HG03575 (cell line): Measurements from ENCODE around the gene HMGB2.
A peak's percentile ranks its signal among the peaks of the same experiment; 100 is the strongest.

Source experiments
- ATAC-seq: cut with Tn5 transposase; IDR thresholded peaks from one replicate; pipeline ENCODE4 v1.9.1; 2021; ENCODE audit not compliant: unreplicated experiment, insufficient number of reproducible peaks, low FRiP score; ENCODE audit errors: extremely low read depth

The HMGB2 gene

GRCh38 chr4:173343832-173344397, 9.8 kb upstream of the HMGB2 start:
- no peak for ATAC-seq

GRCh38 chr4:173337463-173337862, 3.3 kb upstream of the HMGB2 start:
- no peak for ATAC-seq

GRCh38 chr4:173334891-173335752, 964 bp upstream of the HMGB2 start:
- ATAC-seq, result peak; percentile 21

GRCh38 chr4:173333658-173334084, 487 bp downstream of the HMGB2 start:
- no peak for ATAC-seq

GRCh38 chr4:173332963-173333657, 1.0 kb downstream of the HMGB2 start:
- ATAC-seq, result no peak

- ATAC-seq, result no peak
Observed at GRCh38 chr4:173332021-173332487, 2.1 kb downstream of the HMGB2 start.

- no peak for ATAC-seq
Observed at GRCh38 chr4:173330590-173330989, 3.6 kb downstream of the HMGB2 start.

- ATAC-seq, result no peak
Observed at GRCh38 chr4:173328236-173328901, 5.8 kb downstream of the HMGB2 start.

- ATAC-seq, result no peak
Observed at GRCh38 chr4:173325007-173325736, 9.0 kb downstream of the HMGB2 start.

- no peak for ATAC-seq
Observed at GRCh38 chr4:173319696-173320095, 14.5 kb downstream of the HMGB2 start.

GRCh38 chr4:173318648-173319211, 15.4 kb downstream of the HMGB2 start:
- no peak for ATAC-seq

- no peak for ATAC-seq
Observed at GRCh38 chr4:173318240-173318639, 15.9 kb downstream of the HMGB2 start.

GRCh38 chr4:173317004-173317403, 17.2 kb downstream of the HMGB2 start:
- ATAC-seq, result no peak

- ATAC-seq, result no peak
Observed at GRCh38 chr4:173316060-173316459, 18.1 kb downstream of the HMGB2 start.

GRCh38 chr4:173314715-173315114, 19.4 kb downstream of the HMGB2 start:
- no peak for ATAC-seq

GRCh38 chr4:173311368-173311767, 22.8 kb downstream of the HMGB2 start:
- no peak for ATAC-seq

GRCh38 chr4:173307778-173308177, 26.4 kb downstream of the HMGB2 start:
- ATAC-seq, result no peak

- no peak for ATAC-seq
Observed at GRCh38 chr4:173301518-173302201, 32.5 kb downstream of the HMGB2 start.
